PC-3 (cell line): Measurements from ENCODE around the gene MLC1. TPM values are rescaled to one million over a fixed set of nuclear protein-coding genes. Genes with fewer than 3 reads are reported as not detected.

Experiments
- ATAC-seq: fragments of 200-7000 bp; cut with Tn5 transposase; 2 replicates; pipeline ENCODE4 v1.9.1; 2020; ENCODE audit warnings: mild to moderate bottlenecking, moderate library complexity
- BruUV-seq: library from RNA; stranded (reverse); fragments of 400-500 nt; replicated peaks from 2 replicates; lab custom pipeline; 2021; lab: Mats Ljungman, UMichigan
- CTCF ChIA-PET: fragments of 300-600 bp; sonication (Branson Sonifier 250); formaldehyde crosslinking; loops from one replicate; lab custom pipeline; 2022; ENCODE audit warnings: antibody characterized with exemption; lab: Charles Lee
- POLR2A ChIA-PET: fragments of 300-600 bp; sonication (Branson Sonifier 250); formaldehyde crosslinking; loops from one replicate; lab custom pipeline; 2022; ENCODE audit warnings: antibody characterized with exemption; ENCODE audit not compliant: unreplicated experiment; lab: Charles Lee
- DNase-seq: peaks from one replicate; pipeline ENCODE4 v3.0.0-alpha.2; 2015
- H2AFZ ChIP-seq: fragments of 300-600 bp; sonication (generic); 2 replicates; pipeline ENCODE4 v1.6.0; 2016; ENCODE audit warnings: antibody characterized with exemption, low read length
- H3F3A ChIP-seq: fragments of 300-600 bp; sonication (generic); one replicate; pipeline ENCODE4 v1.6.0; 2017; ENCODE audit warnings: antibody characterized with exemption, low read length, control low read depth, mild to moderate bottlenecking; ENCODE audit not compliant: unreplicated experiment
- H3K27ac ChIP-seq: fragments of 300-600 bp; sonication (generic); 2 replicates; pipeline ENCODE4 v1.5.1; 2016; ENCODE audit warnings: mild to moderate bottlenecking, low read length
- H3K27me3 ChIP-seq: fragments of 300-600 bp; sonication (generic); 2 replicates; pipeline ENCODE4 v1.6.1; 2016; ENCODE audit warnings: low read length, mixed read lengths
- H3K36me3 ChIP-seq: fragments of 300-600 bp; sonication (generic); 2 replicates; pipeline ENCODE4 v1.6.1; 2016; ENCODE audit warnings: low read depth, mixed run types, low read length, mixed read lengths
- H3K4me1 ChIP-seq: fragments of 300-600 bp; sonication (generic); 2 replicates; pipeline ENCODE4 v1.5.1; 2016; ENCODE audit warnings: low read length; ENCODE audit not compliant: insufficient read depth
- H3K4me2 ChIP-seq: fragments of 300-600 bp; sonication (generic); 2 replicates; pipeline ENCODE4 v1.6.0; 2016; ENCODE audit warnings: low read length
- H3K4me3 ChIP-seq: fragments of 300-600 bp; sonication (generic); 2 replicates; pipeline ENCODE4 v1.5.1; 2016; ENCODE audit warnings: mild to moderate bottlenecking, low read length, mixed read lengths
- H3K79me2 ChIP-seq: fragments of 300-600 bp; sonication (generic); 2 replicates; pipeline ENCODE4 v1.6.1; 2017; ENCODE audit warnings: low read length, mixed read lengths
- H3K9ac ChIP-seq: fragments of 300-600 bp; sonication (generic); 2 replicates; pipeline ENCODE4 v1.6.0; 2016; ENCODE audit warnings: mild to moderate bottlenecking, low read length
- H3K9me2 ChIP-seq: fragments of 300-600 bp; sonication (generic); replicated peaks from 2 replicates; pipeline ENCODE4 v1.6.1; 2016; ENCODE audit warnings: mixed run types, low read length, mixed read lengths
- H3K9me3 ChIP-seq: fragments of 300-600 bp; sonication (generic); 2 replicates; pipeline ENCODE4 v1.6.1; 2016; ENCODE audit warnings: low read length, mixed read lengths
- H4K20me1 ChIP-seq: fragments of 300-600 bp; sonication (generic); 2 replicates; pipeline ENCODE4 v1.6.1; 2016; ENCODE audit warnings: low read length, mixed read lengths
- EZH2 ChIP-seq: fragments of 300-600 bp; sonication (generic); IDR thresholded peaks from one replicate; pipeline ENCODE4 v1.6.1; 2017; ENCODE audit warnings: antibody characterized with exemption, mild to moderate bottlenecking, low read length; ENCODE audit not compliant: unreplicated experiment
- EZH2phosphoT487 ChIP-seq: fragments of 300-600 bp; sonication (generic); IDR thresholded peaks from 2 replicates; pipeline ENCODE4 v1.6.1; 2018; ENCODE audit warnings: mild to moderate bottlenecking, antibody characterized with exemption, low read length, borderline replicate concordance
- intact Hi-C: fragments of 100-400 bp; cut with micrococcal nuclease; formaldehyde crosslinking; loops from 2 replicates; pipeline ENCODE4 v1.9.0; 2023
- total RNA-seq: library from RNA; depleted of rRNA; stranded (reverse); fragments of >200 nt; gene quantifications from 2 replicates; pipeline ENCODE4 v1.2.3, GENCODE V29; 2014
- TF ChIP-seq, protein P1 (sequence below): fragments of 300-600 bp; sonication (generic); conservative IDR thresholded peaks from 2 replicates; pipeline ENCODE4 v1.5.1; 2017; ENCODE audit warnings: antibody characterized with exemption, low read depth, mild to moderate bottlenecking, low read length

Gene MLC1
- total RNA-seq, 1 experiment from 2014 or later = 0.62 TPM

DNA sequence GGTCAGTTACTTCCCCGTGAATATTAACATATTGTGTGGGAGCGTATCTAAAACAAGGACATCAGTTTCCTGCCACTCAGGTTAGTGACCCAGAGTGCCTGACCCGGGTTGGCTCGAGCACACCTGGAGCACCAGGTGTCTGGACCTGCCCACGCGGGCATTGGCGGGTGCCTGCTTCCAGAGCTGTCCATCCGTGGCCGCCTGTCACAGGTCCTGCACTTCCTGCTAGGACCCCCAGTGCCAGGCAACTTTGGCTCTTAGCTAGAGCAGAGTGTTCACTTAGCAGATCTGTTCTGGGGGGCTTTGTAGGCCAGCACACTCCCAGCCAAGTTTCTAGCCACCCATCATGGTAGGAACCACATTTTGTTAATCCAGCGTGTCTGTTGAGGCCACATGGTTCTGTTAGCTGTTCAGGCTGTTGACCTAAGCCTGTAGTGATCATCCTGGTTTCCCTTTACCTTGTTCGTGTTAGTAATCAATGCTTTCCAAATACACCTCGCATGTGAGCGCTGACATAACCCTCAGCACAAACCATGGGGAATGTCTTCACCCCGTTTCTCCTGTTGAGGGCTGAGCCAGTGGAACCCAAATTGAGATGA is 34.0 kb upstream of the MLC1 start:
- Histone ChIP-seq H3K36me3 (no peaks in the 10 kb centered on the region), H2AFZ (no peak overlapping the region), H3K4me1 (peaks cover 17% of the 10 kb centered on the region), H3K27ac (no peak overlapping the region), H4K20me1 (no peaks in the 10 kb centered on the region), H3F3A (no peaks in the 10 kb centered on the region), H3K9me2 (no peaks in the 10 kb centered on the region), H3K79me2 (no peaks in the 10 kb centered on the region), H3K9ac (no peak overlapping the region), H3K27me3 (no peaks in the 10 kb centered on the region; the same call in 1 of the 2 replicates), H3K4me3 (no peak overlapping the region), H3K4me2 (no peak overlapping the region), H3K9me3 (no peaks in the 10 kb centered on the region)
- TF ChIP-seq EZH2phosphoT487 (no peak), EZH2 (no peak)
- TF ChIP-seq, protein P1, sequence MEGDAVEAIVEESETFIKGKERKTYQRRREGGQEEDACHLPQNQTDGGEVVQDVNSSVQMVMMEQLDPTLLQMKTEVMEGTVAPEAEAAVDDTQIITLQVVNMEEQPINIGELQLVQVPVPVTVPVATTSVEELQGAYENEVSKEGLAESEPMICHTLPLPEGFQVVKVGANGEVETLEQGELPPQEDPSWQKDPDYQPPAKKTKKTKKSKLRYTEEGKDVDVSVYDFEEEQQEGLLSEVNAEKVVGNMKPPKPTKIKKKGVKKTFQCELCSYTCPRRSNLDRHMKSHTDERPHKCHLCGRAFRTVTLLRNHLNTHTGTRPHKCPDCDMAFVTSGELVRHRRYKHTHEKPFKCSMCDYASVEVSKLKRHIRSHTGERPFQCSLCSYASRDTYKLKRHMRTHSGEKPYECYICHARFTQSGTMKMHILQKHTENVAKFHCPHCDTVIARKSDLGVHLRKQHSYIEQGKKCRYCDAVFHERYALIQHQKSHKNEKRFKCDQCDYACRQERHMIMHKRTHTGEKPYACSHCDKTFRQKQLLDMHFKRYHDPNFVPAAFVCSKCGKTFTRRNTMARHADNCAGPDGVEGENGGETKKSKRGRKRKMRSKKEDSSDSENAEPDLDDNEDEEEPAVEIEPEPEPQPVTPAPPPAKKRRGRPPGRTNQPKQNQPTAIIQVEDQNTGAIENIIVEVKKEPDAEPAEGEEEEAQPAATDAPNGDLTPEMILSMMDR = no peak
- ChIA-PET POLR2A (no interaction called here), CTCF (no interaction called here)
- intact Hi-C loops = no loop called here
- no peak for DNase-seq
- no peak for ATAC-seq
- no TSS peak for BruUV-seq

DNA sequence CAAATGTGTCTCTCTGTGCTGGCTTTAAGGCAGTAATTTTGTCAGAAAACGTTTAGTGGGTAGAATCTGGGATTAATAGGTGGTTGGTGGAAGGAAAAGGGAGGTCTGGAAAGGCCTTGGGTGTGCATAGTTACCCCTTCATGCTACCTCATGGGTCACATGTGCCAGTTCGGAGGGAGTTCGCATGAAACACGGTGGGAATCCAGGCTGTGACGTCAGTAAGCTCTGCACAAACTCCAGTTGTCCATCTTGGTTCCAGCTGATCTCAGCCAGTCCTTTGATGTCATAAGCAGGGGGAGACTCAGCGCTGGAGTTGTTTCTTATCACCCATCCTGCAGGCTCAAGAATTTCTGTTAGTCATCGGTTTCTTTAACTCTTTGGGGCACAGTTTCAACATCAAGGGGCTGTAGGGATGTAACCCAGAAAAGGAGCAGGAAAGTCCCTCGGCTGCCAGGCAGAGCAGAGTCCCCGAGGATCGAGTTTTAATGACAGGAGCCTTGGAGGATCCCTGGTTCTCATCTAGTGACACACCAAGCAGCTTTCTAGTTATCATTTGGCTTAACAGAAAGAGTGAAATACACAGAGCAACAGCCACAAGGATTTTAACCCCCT is 33.4 kb upstream of the MLC1 start:
- intact Hi-C loops = no loop called here
- CTCF ChIA-PET = no interaction called here
- H2AFZ ChIP-seq = no peak overlapping the region

More for the DNA sequence above, 33.4 kb upstream of the MLC1 start:
- ATAC-seq (no peak), DNase-seq (no peak)
- H3K36me3 ChIP-seq = no peaks in the 10 kb centered on the region
- H3K27ac ChIP-seq = no peak overlapping the region
- POLR2A ChIA-PET = no interaction called here
- H3K9ac ChIP-seq = no peak overlapping the region
- TF ChIP-seq EZH2 = no peak
- TF ChIP-seq EZH2phosphoT487 = no peak
- TF ChIP-seq, protein P1 = no peak
- peaks cover 21% of the 10 kb centered on the region for H3K4me1 ChIP-seq
- no peaks in the 10 kb centered on the region; the same call in 1 of the 2 replicates for H3K27me3 ChIP-seq
- H3K9me2 ChIP-seq = no peaks in the 10 kb centered on the region
- H3K4me2 ChIP-seq = no peak overlapping the region
- no peaks in the 10 kb centered on the region for H4K20me1 ChIP-seq
- BruUV-seq = no TSS peak
- no peaks in the 10 kb centered on the region for H3K79me2 ChIP-seq
- H3K4me3 ChIP-seq = no peak overlapping the region
- H3F3A ChIP-seq = no peaks in the 10 kb centered on the region
- H3K9me3 ChIP-seq = no peaks in the 10 kb centered on the region
